HG02981 (cell line): ENCODE data around the gene CRIP1.

Experiments used
- ATAC-seq: cut with Tn5 transposase; IDR thresholded peaks from one replicate; pipeline ENCODE4 v1.9.1; 2021; ENCODE audit warnings: mild to moderate bottlenecking, moderate library complexity; ENCODE audit not compliant: unreplicated experiment

CRIP1 gene, protein sequence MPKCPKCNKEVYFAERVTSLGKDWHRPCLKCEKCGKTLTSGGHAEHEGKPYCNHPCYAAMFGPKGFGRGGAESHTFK

DNA sequence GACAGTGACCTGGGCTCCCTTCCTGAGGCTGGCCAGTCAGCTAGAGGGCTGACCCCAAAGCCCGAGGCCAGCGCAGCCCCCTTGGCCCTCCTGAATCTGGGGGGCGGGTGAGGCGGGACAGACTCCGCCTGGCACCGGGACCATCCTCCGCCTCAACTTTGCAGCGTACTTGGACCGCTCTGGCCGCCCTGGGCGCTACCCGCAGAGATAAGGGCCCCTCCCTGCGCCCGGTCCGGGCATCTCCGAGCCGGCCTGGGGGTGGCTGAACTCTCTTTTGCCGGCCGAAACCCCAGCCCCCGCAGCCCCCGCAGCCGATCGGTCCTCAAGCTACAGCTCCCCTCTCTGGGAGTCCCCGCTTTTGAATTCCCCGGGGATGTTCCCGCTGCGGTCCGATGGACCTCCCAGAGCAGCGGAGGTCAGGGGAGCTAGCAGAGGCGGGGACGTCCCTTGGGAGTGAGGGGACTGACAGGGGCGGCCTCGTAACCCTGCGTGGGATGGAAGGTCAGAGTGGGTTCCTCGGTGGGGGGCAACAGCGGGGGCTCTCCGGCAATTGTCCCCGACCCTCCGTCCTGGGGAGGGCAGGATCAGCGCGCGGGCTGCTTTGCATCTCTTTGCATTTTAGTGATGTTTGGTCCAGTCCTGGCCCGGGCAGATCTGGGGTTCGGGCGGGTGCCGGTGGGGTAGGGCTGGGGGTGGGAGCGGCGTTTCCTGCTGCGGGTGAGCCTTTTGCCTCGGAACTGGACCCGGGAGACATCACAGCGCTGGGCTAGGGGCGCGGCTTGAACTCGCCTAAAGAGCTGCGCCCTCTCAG, at the start of gene CRIP1:
TSS of gene CRIP1 (plus strand) at position 724 of the 811 bp plus-strand sequence. CDS start 374 bp downstream, outside the sequence.
- no peak for ATAC-seq

DNA sequence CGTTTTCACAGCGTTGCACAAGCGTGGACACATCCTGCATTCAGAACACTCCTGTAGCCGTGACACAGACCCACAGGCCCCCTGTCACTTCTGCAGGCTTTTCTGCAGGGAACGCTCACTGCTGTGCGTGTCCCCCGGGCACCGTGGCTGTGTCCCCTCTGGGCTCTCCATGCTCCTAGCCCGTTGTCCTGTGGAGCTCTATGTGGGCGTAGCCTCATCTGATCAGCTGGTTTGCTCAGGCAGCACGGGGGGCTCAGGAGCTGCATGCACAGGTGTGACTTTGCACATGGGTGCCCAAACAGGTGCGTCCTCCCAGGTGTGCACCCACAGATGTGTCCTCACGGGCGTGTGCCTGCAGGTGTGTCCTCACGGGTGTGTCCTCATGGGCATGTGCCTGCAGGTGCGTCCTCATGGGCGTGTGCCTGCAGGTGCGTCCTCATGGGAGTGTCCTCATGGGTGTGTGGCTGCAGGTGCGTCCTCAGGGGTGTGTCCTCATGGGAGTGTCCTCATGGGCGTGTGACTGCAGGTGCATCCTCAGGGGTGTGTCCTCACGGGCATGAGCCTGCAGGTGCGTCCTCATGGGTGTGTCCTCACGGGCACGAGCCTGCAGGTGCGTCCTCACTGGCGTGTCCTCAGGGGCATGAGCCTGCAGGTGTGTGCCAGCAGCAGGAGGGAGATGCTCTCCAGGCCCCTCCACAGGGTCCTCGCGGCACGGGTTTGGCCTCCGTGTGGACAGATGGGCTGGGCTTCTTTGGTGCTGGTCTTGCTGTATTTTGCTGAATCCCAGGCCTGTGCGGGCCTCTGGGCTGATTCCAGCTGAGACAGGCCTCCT, 49.6 kb upstream of the CRIP1 start:
- ATAC-seq: no peak

DNA sequence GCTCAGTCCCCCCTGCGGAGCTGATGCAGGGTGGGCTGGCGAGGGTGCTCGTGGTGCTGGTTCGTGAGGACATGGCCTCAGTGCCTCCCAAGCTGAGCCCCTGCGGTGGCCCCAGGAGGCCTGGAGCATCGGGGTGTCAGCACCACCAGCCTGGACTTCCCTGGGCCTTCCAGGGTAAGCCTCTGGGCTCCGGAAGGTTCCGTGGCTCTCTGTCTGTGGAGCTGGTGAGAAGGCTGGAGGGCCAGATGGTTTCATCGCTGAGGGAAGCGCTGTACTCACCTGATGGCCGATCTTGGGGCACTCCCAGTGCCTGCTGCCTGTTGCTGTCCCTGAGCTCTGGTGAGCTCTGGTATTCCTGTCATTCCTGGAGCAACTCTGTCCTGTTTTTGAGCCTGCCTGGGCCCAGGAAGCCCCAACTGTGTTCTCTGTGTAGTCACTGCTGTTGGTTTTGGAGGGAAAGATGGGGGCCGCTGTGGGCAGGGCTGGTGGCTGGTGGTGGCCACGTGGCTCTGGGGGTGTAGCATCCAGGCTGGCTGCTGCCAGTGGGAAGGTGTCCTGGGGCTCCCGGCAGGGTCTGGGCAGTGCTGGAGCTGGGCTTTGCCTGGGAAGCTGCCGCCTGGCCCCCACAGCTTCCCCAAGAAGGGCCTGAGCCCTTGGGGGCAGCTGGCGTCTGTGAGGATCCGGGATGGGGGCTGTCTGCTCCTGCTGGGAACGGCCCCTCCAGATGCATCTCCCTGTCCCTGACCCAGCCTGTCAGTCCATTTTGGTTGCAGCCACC, 48.8 kb upstream of the CRIP1 start:
- ATAC-seq: no peak

DNA sequence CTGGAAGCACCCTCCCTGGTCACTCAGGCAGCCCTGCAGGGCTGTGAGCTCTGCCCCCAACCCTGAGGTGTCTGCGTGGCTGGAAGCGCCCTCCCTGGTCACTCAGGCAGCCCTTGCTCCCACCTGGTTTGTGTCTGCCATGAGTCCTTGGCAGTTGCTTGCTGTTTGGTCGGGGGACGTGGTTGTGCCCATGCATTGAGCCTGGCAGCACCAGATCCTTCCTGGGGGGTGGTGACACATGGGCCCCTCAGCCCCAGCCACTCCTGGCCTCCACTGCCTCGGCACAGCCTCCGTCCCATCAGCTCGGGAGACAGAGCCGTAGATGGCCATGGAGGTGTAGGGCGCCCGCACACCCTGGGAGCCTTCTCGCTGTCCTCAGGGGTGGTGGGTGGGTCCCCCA, 47.5 kb upstream of the CRIP1 start:
- no peak for ATAC-seq

DNA sequence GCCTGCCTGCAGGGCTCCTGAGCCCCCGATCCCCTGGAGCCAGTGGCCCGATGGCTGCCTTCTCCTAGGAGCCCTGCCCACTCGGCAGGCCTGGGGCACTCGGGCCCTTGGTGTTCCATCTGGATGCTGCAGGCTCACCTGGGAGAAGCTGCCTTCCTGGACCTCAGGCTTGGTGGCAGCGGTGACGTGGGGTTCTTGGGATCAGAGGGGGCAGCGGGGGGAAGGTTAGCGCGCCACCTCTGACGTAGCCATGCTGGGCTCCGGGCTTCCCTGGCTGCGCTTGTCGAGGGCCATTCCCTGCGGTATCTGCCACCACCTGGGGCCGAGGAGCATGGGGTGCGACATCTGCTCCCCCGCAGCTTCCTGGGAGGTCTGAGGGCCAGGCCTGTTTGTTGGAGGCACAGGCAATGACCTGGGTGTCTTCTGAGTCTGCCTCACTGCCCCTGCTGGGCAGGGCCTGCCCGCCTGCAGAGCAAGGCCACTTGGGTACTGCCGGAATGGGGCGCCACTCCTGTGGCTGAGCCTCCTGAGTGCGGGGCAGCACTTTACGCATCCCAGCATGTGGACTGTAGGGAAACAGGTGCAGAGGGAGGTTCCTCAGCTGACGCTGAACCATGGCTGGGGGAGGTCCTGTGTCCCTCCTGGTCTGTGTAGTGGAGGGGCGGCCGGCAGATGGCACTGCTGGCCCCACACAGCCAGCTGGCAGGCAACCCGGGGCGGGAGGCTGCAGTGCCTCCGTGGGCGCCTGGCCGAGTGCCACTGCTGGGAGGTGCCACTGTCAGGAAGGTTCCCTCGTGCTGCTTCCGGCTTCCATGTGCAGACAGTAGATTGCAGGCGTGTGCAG, 46.8 kb upstream of the CRIP1 start:
- no peak for ATAC-seq

DNA sequence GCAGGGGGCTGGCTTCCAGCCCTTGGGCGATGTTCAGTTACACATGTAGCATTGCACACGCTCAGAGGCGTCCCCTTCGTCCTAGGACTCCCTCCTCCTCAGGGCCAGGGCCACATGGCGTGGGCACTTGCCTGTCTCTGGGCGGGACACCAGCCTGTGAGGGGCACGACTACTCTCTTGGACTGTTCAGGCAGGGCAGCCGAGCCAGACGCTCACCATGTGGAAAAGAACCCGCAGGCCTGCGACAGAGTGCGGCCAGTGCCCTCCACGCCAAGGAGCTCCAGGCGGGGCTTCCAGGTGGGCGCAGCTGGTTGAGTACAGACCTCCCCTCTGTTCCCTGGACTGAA, 46.2 kb upstream of the CRIP1 start:
- ATAC-seq: no peak

DNA sequence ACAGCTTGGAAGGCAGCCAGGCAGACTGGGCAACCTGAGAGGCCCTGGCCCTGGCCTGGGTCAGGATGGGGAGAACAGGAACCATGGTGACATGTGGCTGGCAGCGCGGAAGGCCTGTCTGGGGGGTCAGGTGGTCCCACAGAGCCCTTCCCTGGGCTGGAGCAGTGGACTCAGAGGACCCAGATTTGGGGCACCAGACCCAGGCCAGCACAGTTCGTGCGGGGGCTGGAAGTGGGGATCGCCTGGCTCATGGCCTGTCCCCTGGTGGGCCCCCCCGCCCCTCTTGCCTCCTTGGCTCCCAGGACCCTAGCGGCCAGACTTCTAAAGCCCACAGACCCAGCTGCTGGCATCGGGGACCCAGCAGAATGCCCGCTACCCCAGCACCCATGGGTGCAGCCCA, 45.7 kb upstream of the CRIP1 start:
- ATAC-seq: no peak

DNA sequence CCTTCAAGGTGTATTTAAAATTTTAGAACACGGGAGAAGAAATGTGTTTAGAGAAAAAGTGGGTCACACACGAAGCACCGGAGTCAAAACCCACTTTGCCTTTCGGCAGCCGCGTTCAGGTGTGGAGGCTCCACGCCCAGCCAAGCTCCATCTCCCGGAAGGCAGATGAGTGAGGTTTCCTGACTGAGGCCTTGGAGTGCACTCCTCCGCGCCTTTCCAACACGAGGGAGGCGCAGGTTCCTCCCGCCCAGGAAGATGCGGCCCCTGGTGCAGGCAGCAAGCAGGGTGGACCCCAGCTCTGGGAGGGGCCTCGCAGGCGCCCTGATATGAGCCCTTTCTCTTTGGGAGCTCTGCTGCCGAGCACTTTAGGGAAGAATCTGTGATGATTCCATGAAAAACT, 44.6 kb upstream of the CRIP1 start:
- ATAC-seq: no peak

DNA sequence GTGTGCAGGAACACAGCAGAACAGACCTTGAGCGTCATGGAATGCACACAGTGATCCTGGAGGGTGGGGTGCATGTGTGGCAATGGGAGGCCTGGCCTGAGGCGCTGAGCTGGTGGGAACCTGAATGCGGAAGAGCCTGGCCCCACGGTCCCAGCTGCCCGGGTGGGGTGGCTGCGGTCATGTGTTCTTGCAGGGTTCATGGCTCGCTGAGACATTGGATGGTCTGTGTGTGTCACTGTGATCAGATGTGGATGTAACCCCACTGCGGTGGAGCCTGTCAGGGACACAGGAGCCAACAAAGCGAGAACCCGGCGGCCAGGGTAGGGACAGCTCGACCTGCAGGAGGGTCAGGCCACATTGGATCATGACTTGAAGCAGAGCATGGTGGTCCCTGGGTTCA, 43.9 kb upstream of the CRIP1 start:
- ATAC-seq: no peak

DNA sequence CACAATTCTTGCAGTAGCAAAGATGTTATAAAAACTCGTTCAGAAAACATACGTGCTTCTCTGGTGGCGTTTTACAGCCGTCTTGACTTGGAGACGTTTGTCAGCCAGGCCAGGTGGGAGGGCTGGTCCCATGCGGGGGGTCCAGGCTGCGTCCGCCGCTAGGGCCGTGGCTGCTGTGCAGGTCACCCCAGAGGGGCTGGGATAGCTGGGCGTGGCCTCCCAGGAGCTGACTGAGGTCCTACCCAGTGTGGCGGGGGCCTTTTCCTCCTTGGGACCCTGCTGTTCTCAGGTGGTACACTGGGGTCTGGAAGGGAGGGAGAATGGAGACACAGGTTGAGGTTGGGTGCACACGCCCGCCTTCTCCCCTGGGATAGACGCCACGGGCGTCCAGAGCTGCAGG, 41.8 kb upstream of the CRIP1 start:
- no peak for ATAC-seq

DNA sequence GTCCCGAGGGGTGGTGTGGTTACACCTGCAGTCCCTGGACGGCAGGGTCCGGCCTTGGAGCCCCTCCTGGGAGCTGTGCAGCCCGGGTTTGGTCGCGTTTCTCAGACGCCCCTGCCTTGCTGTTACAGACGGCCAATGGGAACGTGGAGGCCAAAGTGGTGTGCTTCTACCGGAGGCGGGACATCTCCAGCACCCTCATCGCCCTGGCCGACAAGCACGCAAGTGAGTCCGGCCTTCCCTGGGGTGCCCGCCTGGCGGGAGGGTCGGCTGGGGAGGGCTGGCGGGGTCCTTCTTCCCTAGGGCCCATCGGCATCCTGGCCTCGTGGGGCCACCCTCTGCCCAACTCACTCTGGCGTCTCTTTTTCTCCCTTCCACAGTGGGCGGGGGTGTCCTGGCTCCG, 41.4 kb upstream of the CRIP1 start:
- no peak for ATAC-seq

DNA sequence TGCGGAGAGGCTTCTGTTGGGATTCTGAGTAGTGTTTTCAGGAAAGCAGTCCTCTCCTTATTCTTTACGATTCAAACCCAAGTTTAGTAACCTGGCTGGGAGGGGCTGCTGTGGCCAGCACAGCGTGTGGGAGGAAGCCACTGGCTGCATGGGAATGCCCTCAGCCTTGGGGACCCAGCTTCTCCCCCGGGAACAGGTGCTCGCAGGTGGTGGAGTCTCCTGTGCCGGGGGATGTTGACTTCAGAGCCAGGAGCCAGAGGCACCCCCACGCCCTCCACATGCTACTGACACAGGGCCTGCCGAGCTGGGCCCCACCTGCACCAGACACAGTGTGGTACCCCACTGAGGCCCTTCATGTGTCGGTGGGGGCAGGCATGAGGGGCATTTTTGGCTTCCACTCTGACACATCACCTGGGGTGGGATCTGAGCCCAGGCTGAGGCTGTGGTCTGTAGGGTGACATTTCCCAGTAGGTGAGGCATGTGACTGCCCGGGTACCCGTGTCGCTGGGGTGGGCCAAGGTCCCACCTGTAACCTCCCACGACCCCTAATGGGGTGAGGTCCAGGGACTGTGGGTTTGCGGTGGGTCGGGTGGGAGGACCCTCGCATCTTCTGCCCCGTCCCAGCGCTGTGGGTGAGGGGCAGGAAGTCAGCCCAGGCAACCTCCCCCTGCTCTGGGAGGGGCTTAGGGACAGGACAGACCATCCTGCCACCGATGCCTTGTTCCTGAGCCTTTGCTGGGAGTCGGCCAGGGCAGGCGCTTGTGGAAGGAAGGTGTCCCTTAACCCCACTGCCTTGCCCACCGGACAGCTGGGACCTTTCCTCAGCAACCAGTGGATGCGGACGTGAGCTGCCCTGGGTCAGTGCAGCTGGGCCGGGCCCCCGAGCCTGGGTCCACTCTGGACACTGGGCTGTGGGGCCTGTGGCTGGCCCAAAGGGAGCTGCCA, 40.5 kb upstream of the CRIP1 start:
- no peak for ATAC-seq

DNA sequence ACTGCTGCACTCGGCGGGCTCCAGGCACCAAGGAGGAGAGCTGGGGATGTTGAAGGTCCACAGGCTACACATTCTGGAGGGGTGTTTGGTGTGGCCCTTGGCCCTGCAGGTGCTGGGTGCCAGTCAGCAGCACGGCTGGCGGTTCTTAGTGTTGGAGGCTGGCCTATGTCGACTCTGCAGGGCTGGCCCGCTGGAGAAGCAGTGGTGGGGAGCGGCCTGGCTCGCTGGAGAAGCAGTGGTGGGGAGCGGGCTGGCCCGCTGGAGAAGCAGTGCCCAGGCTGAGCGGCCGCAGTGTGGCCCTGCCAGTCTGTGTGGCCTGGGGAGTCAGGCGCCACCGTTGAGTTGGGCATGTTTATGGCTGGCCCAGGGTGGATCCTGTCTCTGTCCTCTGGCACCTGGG, 39.7 kb upstream of the CRIP1 start:
- no peak for ATAC-seq

DNA sequence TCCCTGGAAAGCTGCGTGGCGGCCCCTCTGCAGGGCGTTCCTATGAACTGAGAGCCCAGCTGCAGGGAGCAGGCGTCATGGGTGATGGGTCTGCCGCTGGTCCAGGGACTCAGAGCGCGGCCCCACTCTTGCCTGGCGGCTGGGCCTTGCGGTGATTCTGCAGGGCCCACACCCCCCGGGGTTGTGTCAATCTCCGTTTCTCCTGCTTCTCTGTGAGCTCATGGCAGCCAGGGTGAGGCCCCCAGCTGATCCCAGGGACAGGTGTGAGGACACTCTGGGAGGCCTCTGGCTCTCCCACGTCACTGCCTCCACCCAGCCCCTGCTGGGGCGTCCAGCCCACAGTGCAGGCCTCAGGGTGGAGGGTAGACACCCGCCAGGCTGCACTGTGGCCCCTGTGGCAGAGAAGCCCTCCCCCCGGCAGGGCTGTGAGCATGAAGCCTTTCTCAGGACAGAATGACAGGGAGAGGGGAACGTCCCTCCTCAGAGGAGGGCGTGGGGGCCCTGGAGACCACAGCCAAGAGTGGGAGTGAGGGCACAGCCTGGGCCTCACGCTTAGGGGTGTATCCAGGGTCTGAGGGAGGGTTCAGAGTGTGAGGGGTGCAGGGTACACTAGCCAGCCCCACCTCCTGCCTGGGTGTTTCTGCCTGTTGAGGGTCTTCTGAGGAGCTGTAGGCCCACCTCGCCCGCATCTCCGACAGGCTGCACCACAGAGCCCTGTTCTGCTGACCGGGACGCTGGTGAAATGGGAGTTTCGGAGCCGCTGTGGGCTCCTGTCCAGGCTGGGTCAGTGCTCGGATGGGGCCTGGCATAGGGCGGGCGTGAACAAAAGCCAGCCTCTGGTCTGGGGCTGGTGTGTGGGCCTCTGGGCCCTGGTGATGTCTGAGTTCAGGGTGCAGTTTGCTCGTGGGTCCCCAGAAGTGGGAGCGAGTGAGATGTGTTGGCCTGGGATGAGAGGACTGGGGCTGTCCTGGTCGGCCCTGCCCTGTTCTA, 38.7 kb upstream of the CRIP1 start:
- ATAC-seq: no peak

DNA sequence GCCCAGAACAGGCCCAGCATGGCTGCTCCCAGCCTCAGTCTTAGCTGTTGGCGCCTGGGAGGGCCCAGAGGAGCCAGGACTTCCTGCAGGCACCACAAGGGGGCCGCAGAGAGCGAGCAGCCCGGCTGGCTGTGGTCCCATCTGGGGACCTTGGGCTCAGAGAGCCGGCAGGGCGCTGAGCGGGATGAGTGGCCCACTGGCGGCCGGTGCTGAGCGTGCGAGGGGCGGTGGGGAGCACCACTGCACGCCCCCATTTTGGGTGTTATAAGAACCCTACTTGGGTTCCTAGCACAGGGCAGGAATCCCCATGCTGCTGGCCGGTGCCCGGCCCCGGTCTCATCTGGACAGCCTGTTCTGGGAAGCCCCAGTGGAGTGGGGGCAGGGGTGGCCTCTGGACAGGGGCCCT, 38.0 kb upstream of the CRIP1 start:
- no peak for ATAC-seq

DNA sequence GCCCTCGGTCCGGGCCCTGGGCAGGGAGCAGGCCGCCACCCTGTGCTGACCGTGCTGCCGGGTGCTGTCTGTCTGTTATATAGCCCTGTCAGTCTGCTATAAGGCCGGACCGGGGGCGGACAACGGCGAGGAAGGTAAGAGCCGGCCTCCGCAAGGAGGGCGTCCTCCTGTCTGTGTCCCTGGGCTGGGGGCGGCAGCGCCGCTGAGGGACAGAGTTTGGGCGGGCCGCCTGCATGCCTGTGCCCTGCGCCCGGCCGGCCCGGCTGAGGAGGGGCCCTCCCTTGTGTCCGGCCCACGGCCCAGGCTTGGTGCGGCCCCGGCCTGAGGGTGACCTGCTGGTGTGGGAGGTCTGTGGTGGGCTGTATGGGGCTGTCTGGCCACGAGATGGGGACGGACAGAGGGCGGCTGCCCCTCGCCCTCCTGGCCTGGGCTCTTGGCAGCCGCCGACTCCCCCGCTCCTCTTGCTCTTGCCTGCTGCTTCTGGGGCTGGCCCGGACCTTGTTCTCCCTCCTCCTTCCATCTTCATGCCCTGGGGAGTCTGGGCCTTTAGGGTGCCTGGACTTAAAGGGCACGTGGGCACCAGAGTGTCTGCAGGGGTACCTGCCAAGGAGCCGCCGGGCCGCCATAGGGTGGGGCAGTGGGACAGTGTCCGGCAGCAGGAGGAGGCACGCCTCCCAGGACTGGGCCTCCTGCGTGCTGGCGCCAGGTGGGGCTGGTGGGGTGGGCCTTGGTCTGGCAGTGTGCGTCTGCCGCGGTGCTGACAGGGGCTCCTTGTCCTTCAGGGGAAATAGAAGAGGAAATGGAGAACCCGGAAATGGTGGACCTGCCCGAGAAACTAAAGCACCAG, 37.2 kb upstream of the CRIP1 start:
- ATAC-seq: no peak

DNA sequence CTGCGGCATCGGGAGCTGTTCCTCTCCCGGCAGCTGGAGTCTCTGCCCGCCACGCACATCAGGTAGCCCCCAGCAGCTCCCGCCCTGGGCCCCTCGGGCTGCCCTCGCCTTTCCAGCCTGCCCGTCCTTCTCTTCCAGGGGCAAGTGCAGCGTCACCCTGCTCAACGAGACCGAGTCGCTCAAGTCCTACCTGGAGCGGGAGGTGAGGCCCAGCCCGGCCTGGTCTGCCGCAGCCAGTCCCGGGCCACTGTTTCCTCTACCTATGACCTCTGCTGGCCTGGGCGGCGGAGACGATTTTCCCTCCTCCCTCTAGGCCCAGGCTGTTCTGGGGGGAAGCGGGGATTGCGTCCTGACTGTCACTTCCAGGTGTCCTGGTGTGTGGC, 36.6 kb upstream of the CRIP1 start:
- ATAC-seq: no peak
